ENCODE data around the gene VILL.

Gene VILL

DNA sequence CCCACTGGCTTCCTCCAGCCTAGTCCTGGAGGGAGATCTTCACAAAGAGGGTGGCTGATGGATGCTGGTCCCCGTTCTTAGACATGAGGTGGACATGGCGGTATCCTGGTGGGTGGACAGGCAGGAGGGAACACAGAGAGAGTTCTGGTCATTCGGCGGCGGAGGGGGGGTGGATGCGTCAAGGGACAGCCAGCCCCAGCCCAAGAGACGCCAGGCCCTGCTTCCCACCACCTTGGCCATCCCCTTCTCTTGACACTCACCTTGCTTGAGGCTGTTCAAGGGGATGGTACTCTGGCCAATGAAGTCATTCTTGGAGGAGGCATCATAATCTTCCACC lies 17.1 kb downstream of the VILL start:
- in situ Hi-C loops (cut with HindIII; ENCODE audit: low pct_ligation_motif_present, low pct_unique_long_range_greater_than_20kb, low sequenced_read_pairs), result no loop called here
- DNase-seq, result no peak

DNA sequence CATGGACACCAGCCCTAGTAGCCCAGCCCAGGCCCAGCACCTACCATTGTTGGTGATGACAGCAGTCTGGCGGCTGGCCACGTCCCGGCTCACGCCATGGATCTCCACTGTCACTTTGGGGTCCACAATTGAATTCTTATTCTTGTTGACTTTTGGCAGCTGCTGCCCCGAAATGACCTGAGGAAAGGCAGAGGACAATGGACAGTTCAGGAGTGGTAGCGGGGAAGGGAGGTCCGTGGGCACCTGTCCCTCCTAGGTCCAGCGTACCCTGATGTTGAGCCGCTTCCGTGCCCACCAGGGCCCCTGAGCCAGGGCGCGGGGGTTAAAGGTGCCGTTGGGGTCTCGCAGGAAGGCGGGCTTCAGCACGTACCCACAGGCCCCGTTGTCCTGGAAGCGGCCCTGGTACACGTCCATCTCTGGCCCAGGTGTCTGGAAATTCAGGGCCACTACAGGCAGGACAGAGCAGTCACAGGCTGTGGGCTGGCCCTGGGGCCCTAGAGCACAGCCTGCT lies 17.7 kb downstream of the VILL start:
- in situ Hi-C loops (cut with HindIII; ENCODE audit: low pct_ligation_motif_present, low pct_unique_long_range_greater_than_20kb, low sequenced_read_pairs), result no loop called here
- no peak for DNase-seq

DNA sequence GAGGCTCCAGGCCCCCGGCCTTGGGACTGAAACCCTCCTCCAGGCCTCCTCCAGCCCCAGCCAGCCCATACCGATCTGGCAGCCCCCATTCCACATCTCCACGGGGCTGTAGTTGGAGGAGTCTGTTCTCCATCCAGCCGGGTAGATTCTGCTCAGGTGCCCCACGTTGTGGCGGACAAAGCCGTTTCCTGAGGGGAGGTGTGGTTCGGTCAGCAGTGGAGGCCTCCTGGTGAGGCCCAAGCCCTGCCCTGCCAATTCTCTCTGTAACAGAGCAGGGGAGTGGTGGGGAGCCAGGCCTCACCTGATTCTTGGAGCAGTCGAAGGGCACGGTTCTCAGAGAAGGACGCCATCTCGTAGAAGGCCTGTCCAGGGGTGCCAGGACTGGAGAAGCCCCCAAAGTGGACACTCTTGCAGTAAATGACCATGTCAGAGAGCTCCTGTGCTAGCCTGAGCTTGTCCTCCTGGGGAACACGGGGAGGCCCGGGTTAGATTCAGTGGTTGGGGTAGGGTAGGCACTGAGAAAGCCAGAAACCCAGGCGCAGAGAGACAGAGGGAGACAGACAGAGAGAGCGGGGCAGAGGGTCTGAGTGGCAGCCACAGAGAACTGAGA lies 18.5 kb downstream of the VILL start:
- in situ Hi-C loops (cut with HindIII; ENCODE audit: low pct_ligation_motif_present, low pct_unique_long_range_greater_than_20kb, low sequenced_read_pairs), result no loop called here
- DNase-seq, result no peak

DNA sequence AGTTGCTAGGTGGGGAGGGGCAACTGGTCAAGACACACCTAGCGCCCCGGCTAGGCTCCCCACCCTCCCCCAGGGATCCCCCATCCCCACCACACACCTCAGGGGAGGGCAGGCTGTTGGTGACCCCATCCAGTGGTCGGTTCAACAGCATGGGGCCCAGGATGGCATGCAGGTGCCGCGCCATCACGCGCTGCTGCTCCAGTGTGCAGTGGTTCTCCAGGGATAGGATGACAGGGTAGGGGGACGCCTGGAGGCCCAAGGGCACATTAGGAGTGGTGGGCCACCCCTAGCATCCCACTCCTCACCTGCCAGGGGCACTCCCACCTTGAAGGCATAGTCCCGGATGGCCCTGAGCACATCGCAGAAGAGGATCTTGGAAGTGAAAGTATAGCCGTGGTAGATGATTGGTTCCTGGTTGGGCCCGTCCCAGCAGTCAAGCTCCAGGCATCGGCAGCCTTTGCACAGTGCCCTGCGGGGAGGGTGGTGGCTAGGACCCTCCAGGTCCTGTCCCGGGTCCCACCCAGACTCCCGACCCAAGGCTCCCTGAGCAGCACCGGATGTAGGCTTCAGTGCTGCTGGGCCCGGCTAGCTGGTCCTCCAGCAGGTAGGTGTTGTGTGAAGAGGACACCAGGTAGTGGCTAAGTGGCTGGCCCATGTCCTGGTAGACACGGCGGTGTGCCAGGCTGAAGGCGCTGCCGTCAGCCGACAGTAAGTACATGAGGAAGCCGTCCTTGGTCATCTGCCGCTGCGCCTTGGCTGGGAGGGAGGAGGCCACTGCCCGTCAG lies 19.4 kb downstream of the VILL start:
- in situ Hi-C loops (cut with HindIII; ENCODE audit: low pct_ligation_motif_present, low pct_unique_long_range_greater_than_20kb, low sequenced_read_pairs), result no loop called here
- DNase-seq, result no peak

DNA sequence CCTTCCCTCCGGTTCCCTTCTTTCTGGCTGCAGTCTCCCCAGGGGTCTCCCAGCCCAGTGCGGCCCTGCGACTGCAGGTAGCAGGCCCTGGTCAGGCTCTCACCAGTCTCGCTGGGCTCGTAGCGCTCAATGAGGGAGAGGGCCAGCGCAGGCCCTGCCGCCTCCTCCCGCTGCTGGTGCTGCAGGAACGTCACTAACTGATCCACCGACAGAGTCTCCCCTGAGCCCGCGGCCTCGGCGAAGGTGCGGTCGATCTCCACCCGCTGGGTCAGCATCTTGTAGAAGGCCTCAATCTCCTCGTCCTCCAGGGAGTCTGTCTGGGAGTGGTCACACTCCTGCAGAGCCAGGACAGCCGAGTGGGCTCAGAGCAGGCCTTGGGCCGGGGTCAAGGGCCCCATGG lies 20.5 kb downstream of the VILL start:
- in situ Hi-C loops (cut with HindIII; ENCODE audit: low pct_ligation_motif_present, low pct_unique_long_range_greater_than_20kb, low sequenced_read_pairs), result no loop called here
- no peak for DNase-seq

DNA sequence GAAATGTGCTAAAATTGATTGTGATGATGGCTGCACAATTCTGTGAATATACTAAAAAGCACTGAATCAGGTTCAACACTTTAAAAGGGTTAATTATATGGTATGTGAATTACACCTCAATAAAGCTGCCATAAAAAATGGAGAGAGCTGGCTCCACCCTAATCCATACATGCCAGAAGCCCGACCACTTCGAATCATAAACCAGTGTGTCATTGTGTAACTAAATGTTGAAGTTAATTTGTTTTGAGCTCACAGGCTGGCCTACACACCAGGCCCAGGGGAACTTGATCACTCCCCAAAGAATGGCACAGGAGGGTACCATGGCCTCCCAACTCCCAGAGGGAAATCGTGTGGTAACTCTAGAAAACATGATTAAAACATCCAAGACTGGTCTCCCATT lies 24.9 kb downstream of the VILL start:
- no peak for DNase-seq
- in situ Hi-C loops (cut with HindIII; ENCODE audit: low pct_ligation_motif_present, low pct_unique_long_range_greater_than_20kb, low sequenced_read_pairs), result no loop called here

DNA sequence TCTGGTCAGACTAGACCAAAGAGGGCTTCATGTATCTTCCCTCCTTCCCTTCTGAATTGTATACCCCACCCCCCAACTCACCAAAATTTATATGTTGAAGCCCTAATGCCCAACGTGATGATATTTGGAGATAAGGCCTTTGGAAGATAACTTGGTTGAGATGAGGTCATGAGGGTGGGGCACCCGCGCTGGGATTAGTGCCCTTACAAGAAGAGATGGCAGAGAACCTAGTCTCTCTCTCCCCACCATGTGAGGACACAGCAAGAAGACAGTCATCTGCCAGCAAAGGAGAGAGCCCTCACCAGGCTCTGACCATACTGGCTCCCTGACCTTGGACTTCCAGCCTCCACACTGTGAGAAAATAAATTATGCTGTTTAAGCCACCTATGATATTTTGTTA lies 25.4 kb downstream of the VILL start:
- DNase-seq, result no peak
- in situ Hi-C loops (cut with HindIII; ENCODE audit: low pct_ligation_motif_present, low pct_unique_long_range_greater_than_20kb, low sequenced_read_pairs), result no loop called here

DNA sequence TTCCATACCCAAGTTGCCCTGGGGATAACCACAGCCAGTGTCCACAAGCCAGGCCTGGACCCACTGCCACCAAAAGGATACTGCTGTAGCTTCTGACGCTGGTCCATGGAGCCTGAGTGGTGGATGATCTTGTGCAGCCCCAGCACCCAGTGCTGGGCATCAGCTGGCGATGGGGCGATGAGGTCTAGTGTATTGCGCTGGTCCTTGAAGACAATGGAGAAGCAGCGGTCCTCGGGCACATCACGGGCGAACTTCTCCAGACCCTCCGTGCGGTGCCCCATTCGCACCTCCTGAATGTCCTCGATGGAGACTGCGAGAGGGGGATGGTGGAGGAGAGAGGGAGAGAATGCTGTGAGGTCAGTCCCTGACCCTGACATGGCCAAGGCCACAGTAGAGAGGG lies 25.8 kb downstream of the VILL start:
- in situ Hi-C loops (cut with HindIII; ENCODE audit: low pct_ligation_motif_present, low pct_unique_long_range_greater_than_20kb, low sequenced_read_pairs), result no loop called here
- no peak for DNase-seq

DNA sequence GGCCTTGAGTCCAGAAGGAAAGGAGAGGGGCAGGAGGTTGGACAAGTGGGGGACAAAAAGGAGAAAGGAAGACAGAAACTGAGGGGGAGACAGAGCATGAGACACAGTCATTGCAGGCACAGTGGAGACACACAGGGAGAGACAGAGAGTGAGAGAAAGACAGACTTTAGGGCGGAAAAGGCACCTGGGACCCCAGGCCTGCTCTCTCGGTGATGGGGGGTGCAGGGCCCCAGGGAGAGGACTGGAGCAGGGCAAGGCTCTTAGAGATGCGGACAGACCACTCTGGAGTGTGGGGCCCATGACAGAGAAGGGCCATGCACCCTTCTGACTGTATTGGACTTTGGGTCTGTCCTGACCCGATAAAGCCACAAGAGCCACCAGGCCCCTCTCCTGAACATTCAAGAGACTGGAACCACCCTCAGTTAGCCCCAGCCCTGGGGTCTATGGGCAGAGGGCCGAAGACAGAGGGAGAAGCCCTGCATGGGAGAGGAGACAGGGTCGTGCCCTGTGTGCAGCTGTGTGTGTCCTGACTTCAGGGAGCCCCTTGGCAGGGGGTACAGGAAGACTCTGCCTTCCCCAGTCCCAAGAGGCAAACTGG lies 26.4 kb downstream of the VILL start:
- DNase-seq, result no peak
- in situ Hi-C loops (cut with HindIII; ENCODE audit: low pct_ligation_motif_present, low pct_unique_long_range_greater_than_20kb, low sequenced_read_pairs), result no loop called here

DNA sequence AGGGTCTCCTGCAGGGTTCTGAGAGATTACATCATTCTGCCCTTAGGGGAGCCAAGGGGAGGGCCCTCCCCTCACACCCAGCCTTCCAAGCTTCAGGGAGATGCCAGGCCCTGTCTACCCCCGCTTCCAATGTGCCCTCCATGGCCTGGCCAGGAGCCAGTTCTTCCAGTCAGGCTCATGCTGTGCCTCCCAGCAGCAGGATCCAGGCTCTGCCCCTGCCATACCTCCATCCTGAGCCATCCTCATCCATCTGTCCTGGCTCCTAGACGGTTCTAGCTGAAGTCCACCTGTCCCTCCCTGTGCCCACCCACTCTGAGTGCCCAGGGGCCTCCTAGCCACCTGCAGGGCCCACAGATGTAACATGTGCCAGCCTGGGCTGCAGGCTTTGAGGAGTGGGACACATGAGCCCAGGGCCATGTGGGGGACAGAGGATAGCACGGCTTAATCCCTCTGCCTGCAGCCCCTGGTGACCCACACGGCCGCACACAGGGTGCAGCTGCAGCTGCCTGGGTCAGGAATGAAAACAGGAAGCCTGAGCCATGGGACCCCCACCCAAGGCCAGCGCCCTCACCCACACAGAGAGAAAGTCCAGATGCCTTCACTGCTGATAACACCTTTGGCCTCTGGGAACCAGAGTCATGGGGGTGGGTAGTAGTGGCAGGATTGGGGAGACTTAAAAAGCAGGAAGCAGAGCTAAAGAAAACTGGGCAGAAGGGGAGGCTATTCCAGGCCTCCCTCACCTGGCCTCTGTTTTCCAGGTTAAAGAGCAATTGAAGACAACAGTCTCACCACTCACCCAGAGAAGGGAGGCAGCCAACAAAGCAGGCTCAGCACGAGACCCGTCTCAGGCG lies 27.1 kb downstream of the VILL start:
- in situ Hi-C loops (cut with HindIII; ENCODE audit: low pct_ligation_motif_present, low pct_unique_long_range_greater_than_20kb, low sequenced_read_pairs), result no loop called here
- no peak for DNase-seq

DNA sequence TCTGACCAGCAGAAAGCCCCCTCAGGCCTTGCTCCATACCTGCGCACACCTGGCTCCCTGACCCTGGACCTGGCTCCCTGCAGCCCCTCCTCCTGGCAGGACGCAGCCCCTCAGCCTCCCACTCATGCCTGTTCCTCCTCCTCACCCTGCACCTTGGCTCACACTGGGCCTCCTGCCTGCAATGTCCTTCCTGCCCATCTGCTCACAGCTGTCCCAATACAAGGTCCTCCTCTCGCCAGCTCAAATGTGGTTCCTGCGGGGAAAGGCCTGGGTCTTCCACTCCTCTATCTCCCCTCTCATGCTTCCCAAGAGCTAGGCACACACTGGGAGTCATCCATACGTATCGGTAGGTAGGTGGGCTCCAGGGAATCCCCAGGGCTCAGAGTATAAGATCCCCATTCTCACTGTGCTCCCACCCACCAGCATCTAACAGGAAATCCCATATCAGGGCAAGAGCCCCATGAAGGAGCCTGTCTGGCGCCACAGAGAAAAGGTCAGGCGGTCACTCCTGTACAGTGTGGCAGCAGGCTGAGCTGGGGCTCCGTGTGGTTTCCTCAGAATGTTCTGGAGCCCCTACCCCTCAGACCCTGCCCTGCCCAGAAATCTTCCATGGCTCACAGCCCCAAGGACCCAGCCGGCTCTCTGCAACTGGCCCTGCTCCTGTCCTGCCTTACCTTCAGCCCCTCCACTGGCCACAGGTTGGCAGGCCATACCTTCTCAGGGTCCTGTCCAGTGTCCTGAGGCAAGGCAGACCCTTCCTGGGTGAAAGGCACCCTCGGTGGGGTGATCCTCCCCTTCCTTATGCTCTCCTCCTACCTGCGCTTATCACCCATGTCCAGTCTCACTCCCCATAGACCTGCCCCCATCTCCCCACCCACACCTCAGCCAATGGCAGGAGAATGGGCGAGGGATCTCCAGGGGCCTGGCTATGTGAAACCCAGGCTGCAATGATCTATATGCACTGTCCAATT lies 28.0 kb downstream of the VILL start:
- in situ Hi-C loops (cut with HindIII; ENCODE audit: low pct_ligation_motif_present, low pct_unique_long_range_greater_than_20kb, low sequenced_read_pairs), result no loop called here
- DNase-seq, result no peak

DNA sequence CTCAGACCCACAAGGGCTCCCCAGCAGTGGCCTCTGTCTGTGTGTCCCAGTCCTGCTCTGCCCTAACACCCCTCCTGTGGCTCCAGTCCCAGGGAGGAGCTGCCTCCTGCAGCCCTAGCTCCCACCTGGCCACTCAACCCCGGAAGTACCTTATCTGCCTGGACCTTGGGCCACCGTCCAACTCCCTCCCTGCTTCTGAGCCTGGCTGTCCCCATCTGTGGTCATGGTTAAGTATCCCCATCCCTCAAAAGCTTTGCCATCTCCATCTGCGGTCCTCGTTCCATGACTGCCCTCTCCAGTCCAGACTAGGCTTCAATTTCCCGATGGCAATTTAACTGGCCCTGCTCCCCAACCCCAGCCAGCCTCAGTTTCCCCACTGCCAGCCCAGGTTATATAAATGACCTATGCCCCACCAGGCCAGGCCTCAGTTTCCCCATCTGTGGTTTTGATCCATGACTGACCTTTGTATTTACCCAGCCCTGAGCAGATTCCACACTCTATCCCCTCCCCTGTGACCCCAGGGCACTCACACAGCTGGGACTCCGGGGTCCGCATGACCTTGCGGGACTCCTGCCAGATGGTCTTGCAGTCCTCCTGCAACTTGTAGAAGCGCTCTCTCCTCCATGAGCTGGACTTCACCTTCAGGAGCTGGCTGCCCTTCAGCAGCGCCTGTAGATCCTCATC lies 29.2 kb downstream of the VILL start:
- in situ Hi-C loops (cut with HindIII; ENCODE audit: low pct_ligation_motif_present, low pct_unique_long_range_greater_than_20kb, low sequenced_read_pairs), result no loop called here
- DNase-seq, result no peak

DNA sequence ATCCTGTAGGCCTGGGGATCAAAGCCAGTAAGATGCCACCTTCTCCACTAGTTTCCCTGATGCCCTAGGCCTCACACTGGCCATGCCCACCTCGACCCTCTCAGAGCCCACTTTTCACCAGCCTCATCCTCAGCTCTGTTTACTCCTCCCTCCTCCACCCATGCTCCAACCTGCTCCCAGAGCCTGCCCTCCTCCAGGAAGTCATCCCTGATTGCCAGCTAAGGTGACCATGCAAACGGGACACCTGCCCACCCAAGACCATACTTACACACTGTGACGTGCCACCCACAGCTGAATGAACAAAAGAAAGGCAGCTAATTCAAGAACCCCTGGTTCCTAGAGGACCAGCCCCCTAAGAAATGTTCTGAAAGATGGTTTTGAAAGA lies 29.7 kb downstream of the VILL start:
- no peak for DNase-seq
- in situ Hi-C loops (cut with HindIII; ENCODE audit: low pct_ligation_motif_present, low pct_unique_long_range_greater_than_20kb, low sequenced_read_pairs), result no loop called here

DNA sequence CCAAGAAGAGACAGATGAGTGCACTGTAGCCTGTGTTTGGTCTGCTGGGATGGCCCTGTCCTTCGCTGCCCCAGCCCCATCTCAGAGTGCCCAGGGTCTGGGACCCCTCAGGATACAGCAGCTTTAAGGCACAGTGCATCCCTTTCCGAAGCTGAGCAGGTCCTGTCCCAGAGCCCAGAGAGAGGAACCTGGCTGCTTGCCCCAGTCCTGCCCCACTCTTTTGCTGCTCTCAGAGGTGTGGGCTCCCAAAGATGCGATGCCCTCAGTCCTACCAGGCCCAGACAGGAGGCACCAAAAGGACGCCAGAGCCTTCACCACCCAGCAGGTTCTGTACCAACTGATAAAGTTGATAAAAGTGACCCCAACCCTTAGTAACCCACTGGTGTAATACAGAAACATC lies 30.6 kb downstream of the VILL start:
- no peak for DNase-seq
- in situ Hi-C loops (cut with HindIII; ENCODE audit: low pct_ligation_motif_present, low pct_unique_long_range_greater_than_20kb, low sequenced_read_pairs), result no loop called here

DNA sequence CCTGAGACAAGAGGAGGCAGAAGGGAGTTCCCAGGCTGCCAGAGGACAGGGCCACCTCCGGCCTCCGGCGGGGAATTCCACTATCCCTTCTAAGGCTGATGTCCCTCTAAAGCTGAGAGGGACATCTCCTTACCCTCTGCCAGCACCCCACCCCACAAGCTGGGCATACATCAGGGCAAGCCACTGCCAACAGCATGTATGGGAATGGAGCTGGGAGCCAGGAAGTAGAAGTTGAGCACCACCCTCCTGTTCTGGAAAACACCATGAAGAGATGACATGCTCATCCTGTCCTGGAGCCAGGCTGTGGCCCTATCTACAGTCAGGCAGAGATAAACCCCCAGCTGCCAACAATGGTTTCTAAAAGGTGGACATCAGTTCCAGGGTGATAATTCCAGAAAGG lies 31.7 kb downstream of the VILL start:
- in situ Hi-C loops (cut with HindIII; ENCODE audit: low pct_ligation_motif_present, low pct_unique_long_range_greater_than_20kb, low sequenced_read_pairs), result no loop called here
- DNase-seq, result no peak

DNA sequence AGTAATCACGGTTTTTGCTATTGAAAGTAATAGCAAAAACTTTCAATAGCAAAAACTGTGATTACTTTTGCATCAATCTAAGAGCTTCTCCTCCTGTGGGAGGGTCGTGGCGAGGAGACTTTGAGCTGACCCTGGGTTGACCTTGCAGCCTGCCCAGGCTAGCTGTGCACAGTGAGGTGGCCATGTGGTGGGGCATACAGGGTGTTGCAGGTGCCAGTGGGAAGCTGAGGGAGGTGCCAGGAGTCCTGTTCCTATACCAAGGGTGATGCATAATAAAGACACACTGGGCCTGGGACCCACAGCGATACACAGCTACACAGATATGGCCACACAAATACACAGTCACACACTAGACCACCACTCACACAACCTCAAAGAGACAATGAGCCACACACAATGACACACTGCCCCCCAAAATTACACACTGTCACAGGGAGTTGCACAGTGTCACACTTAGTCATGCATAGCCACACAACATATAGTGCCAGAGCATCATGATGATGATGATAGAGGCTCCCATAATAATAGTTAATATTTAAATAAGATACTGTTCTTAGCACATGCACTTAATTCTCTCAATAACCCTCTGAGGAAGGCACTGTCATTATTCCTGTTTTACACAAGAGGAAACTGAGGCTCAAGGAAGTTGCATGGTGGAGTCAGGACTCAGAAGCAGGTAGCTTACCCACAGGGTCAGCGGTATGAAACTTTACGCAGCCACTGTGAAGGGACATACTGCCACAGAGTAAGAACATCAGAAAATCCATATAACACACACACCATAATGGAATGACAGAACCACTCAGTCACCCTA lies 32.5 kb downstream of the VILL start:
- in situ Hi-C loops (cut with HindIII; ENCODE audit: low pct_ligation_motif_present, low pct_unique_long_range_greater_than_20kb, low sequenced_read_pairs), result no loop called here
- no peak for DNase-seq

DNA sequence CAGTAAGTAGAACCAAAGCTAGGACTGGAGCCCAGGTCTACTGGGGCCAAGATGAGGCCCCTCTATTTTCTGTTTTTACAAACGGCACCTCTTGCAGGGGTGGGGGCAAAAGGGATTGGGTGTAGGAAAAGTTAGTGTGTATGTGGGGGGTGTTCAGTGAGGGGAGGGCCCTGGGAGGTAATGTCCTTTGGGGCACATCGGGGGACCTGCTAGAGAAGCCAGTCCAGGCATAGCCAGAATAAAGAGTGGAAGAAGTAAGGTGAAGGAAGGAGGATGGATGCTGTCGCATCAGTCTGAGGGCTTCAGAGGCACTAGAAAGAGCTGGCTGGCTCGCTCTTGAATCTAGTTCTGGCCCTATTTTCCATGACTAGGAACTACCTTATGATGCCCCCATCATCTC lies 36.3 kb downstream of the VILL start:
- in situ Hi-C loops (cut with HindIII; ENCODE audit: low pct_ligation_motif_present, low pct_unique_long_range_greater_than_20kb, low sequenced_read_pairs), result no loop called here
- no peak for DNase-seq
